ENCODE results near the gene FOXO3. TPM values are rescaled to one million over a fixed set of nuclear protein-coding genes. Genes with fewer than 3 reads are reported as not detected.

The FOXO3 gene
- total and polyA plus RNA-seq, 2 of the 13 experiments (the other 11 are each of a cell fraction or from before 2014, with no cell fraction given): 16.0 to 22.5 TPM

GRCh38 chr6:108535114-108535742, 25.5 kb upstream of the FOXO3 start:
- Histone ChIP-seq H3K27ac (ENCODE audit: extremely low read length, insufficient read depth, low read length) (peak overlapping the region; percentile 8), H3K4me2 (ENCODE audit: low read depth, low read length) (peak overlapping the region; percentile 68), H3K4me1 (ENCODE audit: insufficient read depth, low read length) (peaks cover 40% of the 10 kb centered on the region), H3K36me3 (replicated peaks in 1 of 2; ENCODE audit: control insufficient read depth in 1 of 2, insufficient read depth in 2 of 2, low read length in 2 of 2) (no peaks in the 10 kb centered on the region), H3K4me3 (replicated peaks in 1 of 3; ENCODE audit: insufficient read depth in 1 of 3, low read depth in 2 of 3, low read length in 3 of 3) (peak overlapping the region; percentile 1 to 33 (median 24); a peak in 4 of 6 replicates), H4K20me1 (ENCODE audit: insufficient read depth, low read length) (no peaks in the 10 kb centered on the region), H3K79me2 (ENCODE audit: insufficient read depth, low read length) (no peaks in the 10 kb centered on the region), H3K27me3 (ENCODE audit: control insufficient read depth in 1 of 2, insufficient read depth in 2 of 2, low read length in 2 of 2) (no peaks in the 10 kb centered on the region; a peak in 1 of 5 replicates), H3K9ac (ENCODE audit: insufficient read depth, low read depth, low read length) (no peak overlapping the region), H3K9me3 (ENCODE audit: low read length) (0 out of 2 replicates have a peak, but pooled peaks cover 4% of the 10 kb centered on the region), H2AFZ (ENCODE audit: low read length) (no peak overlapping the region)
- intact Hi-C loops (cut with micrococcal nuclease; ENCODE audit: unreplicated experiment): no loop called here
- 4% methylated on average over 7 of the region's 11 CpGs for WGBS (ENCODE audit: low lambda C conversion rate)
- POLR2A ChIA-PET: interaction anchor here (0.8 kb wide), 1 partner anchor 560 kb away, joined by 3 read pairs; the partner anchor contains the start of gene CEP57L1
- DNase-seq (ENCODE audit: low spot score) (no peak), ATAC-seq (peak; percentile 83), FAIRE-seq (peak; percentile 60)
- in situ Hi-C loops (cut with HindIII; ENCODE audit: extremely low pct_ligation_motif_present, low pct_unique_long_range_greater_than_20kb): loop anchor here (5.0 kb wide), 1 partner anchor 352 kb away; no protein-coding TSS in a partner anchor
- CTCF ChIA-PET (ENCODE audit: low intra/inter-chr PET ratio, low total read pairs): no interaction called here
- no TSS peak for BruUV-seq (replicated peaks)
- TF ChIP-seq SOX6 (IDR thresholded peaks at IDR 0.05): no peak
- TF ChIP-seq SOX6 (CRISPR knock-in tag; IDR thresholded peaks at IDR 0.05): peak; percentile 38; the same call in 1 of the 2 replicates
- peak; percentile 27; the same call in 1 of the 2 replicates for TF ChIP-seq ARID5B (CRISPR knock-in tag; IDR thresholded peaks at IDR 0.05)
- TF ChIP-seq GATAD2A (CRISPR knock-in tag; IDR thresholded peaks at IDR 0.05): peak; percentile 31; the same call in 1 of the 2 replicates
- peak; percentile 69 for TF ChIP-seq HNF4A (CRISPR knock-in tag; IDR thresholded peaks at IDR 0.05)
- TF ChIP-seq HOXA3 (CRISPR knock-in tag; IDR thresholded peaks at IDR 0.05): peak; percentile 14; the same call in 1 of the 2 replicates
- TF ChIP-seq CREB1 (IDR thresholded peaks at IDR 0.05): peak; percentile 9; the same call in 1 of the 2 replicates
- TF ChIP-seq CREB1 (CRISPR knock-in tag; IDR thresholded peaks at IDR 0.05): no peak
- peak; percentile 32; the same call in 1 of the 2 replicates for TF ChIP-seq ARNTL (CRISPR knock-in tag; IDR thresholded peaks at IDR 0.05)
- TF ChIP-seq ZNF574 (CRISPR knock-in tag; IDR thresholded peaks at IDR 0.05): peak; percentile 38; the same call in 1 of the 2 replicates
- 0 out of 2 replicates have a peak, but pooled peaks have one; percentile 9 for TF ChIP-seq ZBTB7B (CRISPR knock-in tag; IDR thresholded peaks at IDR 0.05)
- no peak for TF ChIP-seq TRAFD1 (CRISPR knock-in tag; IDR thresholded peaks at IDR 0.05; ENCODE audit: borderline replicate concordance)
- peak; percentile 99 for TF ChIP-seq ZNF343 (CRISPR knock-in tag; IDR thresholded peaks at IDR 0.05)
